GM08714 (cell line): ENCODE measurements around the gene SUGCT.

Source experiments
- H3K4me3 ChIP-seq: fragments of 200-500 bp; sonication (Bioruptor generic); 2 replicates; pipeline ENCODE4 v1.5.1; 2014; ENCODE audit warnings: mild to moderate bottlenecking, low read length, inconsistent platforms
- ZNF274 ChIP-seq: IDR thresholded peaks from 2 replicates; pipeline ENCODE4 v1.6.1; 2012; ENCODE audit warnings: mild to moderate bottlenecking, low read depth, low read length

Gene SUGCT

DNA sequence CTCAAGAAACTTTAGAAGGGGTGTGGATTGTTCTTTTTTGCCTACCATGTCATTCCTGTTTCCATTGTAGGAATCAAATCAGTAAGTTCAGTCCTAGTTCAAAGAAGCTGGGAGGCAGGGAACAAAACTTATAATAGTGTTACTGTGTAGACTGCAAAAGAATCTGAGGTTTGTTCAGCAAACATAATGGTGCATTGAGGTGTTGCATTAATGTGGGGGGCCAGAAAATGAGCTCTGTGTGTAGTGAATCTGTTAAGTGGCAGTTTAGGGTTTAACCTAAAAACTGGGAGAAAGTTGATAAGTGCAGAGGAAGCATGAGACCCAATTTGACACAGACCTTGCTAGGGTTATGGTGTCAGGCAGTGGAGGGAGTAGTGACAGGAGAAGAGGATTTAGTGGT, 197.7 kb downstream of the SUGCT start:
- TF ChIP-seq ZNF274 = no peak
- H3K4me3 ChIP-seq = no peak overlapping the region

DNA sequence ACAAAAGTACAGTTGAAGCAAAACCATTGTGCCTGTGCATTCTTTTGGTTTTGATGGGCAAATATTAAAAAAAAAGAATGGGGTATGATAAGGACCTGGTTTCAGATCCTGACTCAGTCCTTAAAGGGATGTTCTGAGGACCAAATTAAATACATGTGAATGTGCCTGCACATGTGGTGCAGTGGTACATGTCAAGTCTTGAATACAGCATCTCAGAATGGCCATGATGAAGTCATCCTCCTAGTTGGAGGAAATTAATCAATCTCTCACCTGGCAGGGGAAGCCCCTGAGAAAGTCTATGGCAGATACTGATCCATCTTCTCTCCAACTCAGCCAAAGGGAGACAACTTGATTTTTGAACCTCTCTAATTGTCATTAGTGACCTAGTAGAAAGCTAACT, 207.0 kb downstream of the SUGCT start:
- TF ChIP-seq ZNF274 = no peak
- H3K4me3 ChIP-seq = no peak overlapping the region

DNA sequence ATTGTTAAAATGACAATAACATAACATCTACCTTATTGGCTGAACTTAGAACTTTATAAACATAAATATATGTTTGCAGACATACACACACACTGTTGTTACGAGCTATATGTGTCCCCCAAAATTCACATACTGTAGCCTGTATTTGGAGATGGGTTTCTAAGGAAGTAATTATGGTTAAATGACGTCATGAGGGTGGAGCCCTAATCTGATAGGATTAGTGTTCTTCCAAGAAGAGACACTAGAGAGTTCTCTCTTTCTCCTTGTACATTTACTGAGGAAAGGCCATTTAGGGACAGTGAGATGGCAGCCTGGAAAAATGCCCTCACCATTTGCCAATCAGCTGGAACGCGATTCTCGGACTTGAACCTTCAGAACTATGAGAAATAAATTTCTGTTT, 211.7 kb downstream of the SUGCT start:
- no peak for TF ChIP-seq ZNF274
- H3K4me3 ChIP-seq = no peak overlapping the region

DNA sequence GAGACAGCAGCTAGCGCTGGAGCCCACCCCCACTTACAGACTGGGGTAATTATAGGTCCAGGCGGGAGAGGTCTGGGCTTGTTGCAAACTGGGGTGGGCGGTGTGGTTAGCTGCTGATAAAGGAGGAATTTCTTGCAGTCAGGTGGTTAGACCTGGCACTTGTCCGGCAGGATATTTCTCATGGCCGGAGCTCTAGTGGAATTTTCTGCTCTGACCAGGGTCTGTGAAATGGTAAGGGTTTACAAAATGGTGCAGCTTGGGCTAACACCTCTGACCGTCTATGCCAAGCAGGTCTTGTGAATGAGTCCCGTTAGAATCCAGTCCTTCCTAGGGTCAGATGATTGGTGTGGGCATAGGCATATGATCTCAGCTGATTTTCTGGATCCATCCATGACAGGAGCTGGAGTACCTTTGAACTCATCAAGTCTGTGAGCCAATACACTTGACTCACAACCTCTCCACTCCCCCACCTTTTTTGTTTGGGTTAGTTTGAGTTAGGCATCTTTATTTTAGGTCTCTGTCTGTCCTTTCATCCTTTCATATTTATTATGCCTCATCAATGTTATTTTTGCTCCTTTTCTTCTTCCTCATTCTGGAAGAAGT, 213.4 kb downstream of the SUGCT start:
- H3K4me3 ChIP-seq = no peak overlapping the region
- TF ChIP-seq ZNF274 = no peak

DNA sequence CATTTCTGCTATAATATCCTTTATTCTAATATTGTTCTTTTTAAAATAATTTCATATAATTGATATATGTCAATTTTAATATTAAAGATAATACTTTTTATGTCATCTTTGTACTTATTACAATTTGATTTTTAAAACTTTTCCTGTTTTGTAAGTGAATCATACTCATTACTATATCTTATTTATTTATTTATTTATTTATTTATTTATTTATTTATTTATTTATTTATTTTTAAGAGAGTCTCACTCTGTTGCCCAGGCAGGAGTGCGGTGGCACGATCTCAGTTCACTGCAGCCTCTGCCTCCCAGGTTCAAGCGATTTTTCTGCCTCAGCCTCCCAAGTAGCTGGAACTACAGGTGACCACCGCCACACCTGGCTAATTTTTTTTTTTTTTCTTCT, 215.3 kb downstream of the SUGCT start:
- no peak overlapping the region for H3K4me3 ChIP-seq
- no peak for TF ChIP-seq ZNF274

DNA sequence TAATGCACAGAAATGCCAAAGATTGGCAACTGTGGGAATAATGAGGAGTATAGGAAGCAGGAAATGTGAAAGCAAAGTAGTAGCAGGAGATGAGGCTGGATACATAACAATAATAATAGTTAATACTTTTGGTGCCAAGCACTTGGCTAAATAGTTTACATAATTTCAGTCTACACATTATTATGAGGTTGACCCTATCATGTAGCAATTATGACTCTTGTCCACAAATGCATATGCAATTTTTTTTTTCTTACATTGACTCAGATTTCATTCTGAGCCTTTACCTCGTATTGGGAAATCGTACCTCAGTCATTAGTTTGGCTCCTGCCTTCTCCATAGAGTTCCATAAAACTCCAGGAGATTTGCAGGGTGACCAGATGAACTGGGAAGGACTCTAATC, 219.9 kb downstream of the SUGCT start:
- no peak overlapping the region for H3K4me3 ChIP-seq
- TF ChIP-seq ZNF274 = no peak

DNA sequence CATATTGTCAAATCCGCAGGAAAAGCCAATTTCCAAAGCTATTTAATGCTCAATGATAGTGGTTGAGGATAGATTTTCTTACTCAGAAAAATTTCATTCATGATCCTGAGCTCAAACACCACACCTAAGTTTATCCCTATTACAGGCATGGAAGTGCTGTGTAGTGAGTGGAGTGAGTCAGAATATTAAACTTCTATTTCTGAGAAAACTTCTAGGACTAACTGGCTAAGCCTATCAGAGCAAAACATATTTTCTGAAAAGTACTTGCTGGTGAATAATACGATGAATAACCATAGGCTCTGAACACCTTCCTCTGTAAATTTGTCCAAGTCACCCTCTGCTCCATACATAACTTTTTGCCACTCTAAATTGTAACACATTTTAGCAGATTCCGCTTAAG, 221.5 kb downstream of the SUGCT start:
- TF ChIP-seq ZNF274 = no peak
- no peak overlapping the region for H3K4me3 ChIP-seq

DNA sequence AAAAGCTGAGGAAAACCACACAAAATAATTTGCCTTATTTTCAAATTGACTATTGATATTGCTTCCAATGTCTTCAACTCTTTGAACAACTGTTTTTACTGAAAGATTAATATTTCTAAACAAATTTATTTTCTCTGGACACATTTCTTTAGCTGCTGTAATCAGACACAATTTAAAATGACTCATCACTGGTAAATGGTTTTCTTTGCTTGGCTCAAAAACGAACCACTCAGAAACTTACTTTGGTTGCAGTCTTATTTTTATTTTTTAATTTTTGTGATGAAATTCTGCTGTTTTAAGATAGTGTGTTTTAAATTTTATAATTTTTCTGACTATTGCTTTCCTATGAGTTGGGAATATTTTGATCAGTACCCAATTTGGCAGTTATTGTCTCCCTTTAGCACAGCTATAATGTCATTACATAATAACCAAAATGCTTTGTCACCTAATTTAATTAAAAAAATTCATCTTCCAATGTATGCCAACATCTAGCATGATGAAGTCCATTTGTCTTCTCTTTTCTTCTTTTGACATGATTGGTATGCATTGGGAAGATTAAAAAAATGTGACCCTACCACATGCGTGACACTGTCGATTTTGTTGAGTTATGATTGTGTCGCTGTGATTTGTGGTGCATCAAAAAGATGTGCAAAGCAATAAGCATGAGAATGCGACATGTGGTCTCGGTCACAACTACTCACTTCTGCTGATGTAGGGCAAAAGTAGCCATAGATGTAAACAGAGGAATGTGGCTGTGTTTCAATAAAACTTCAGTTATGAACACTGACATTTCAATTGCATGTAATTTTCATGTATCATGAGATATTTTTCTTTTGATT, 222.3 kb downstream of the SUGCT start:
- H3K4me3 ChIP-seq = no peak overlapping the region

DNA sequence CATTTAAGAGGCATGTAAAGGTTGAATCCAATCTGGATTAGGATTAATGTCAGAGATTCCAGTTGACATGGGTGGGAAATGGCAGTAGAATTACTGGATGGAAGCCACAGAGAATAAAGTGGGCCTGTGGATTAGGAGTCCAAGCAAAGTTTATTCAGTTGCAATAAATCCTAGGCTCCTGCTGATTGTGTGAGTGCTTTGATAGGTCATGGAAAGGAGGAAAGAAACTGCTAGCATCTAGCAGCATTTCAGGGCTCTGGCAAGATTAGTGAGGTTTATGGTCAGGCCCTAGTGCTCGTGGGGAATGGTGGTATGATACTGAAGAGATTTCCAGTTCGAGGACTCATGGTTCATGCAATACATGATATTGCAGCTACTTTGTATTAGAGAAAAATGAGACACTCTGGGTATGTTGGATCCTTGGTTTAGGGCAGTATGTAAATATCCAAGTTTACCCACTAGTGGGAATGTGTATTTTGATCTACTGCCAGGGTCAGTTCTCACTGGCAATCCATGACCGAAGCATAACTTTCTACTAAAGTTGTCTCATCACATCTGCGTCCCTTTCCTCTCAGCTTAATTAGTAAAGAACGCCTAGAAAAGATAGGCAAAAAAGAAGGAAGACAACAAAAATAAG, 235.0 kb downstream of the SUGCT start:
- no peak overlapping the region for H3K4me3 ChIP-seq
- TF ChIP-seq ZNF274 = no peak

More for the DNA sequence above, 222.3 kb downstream of the SUGCT start:
- TF ChIP-seq ZNF274 = no peak

DNA sequence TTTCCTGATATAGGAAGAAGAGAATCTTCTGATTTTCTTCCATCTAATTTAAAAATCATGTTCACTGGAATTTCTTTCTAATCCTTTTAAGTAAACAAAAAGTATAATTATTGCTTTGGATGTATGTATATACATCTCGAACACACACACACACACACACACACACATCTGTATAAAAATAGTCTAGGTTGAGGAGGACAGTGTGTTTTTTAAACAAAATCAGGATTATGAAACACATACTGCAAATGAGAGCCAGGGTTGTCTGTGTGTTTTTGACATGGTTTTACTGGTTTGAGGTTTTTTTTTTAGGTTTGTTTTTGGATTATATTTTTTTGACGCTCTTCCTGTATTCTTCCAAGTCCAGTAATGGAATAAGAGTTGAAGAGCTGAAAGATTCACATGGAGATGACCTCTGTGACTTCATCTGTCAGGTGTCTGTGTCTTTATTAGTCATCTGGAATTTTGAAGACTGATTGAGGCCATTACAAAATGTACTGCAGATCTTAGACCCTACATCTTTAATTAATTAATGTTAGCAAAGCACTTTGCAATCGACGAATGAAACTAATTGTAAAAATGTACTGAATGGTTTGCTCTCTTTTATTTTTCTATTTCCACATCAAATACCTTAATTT, 237.1 kb downstream of the SUGCT start:
- no peak overlapping the region for H3K4me3 ChIP-seq
- no peak for TF ChIP-seq ZNF274

DNA sequence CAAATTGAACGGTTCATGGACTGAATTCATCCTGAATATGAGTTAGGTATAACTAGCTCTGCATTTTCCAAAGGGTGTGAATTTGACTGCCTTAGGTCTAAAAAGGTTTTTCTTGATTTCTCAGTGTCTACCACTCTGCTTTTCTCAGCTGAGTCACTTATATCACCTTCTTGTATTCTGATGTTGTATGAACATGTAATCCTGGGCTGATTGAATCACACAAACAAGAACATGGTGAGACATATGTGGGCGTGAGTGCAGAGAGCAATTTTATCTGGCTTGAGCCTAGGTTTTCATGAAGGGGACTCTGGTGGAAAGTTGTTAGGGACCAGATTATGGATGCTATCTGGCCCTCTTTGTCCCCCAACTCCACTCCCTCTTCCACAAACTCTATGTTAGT, 239.8 kb downstream of the SUGCT start:
- no peak overlapping the region for H3K4me3 ChIP-seq
- no peak for TF ChIP-seq ZNF274

DNA sequence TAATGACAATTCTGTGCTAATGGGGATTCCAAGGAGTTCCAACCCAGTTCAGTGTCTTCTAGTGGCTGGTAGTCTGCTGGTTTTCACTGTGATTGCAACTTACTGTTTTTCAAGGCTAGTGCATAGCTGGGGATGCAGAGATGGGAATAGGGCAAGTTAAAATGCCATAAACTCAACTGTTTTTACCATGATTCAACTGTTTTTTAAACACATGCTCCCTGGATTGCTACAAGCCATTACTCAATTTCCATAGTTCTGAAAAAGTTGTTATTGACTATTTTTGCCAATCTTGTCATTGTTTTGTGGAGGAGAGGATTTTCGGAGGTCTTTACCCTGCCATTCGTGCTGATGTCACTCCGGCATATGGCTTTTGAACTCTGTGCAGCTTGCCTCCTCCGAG, 245.3 kb downstream of the SUGCT start:
- no peak for TF ChIP-seq ZNF274

DNA sequence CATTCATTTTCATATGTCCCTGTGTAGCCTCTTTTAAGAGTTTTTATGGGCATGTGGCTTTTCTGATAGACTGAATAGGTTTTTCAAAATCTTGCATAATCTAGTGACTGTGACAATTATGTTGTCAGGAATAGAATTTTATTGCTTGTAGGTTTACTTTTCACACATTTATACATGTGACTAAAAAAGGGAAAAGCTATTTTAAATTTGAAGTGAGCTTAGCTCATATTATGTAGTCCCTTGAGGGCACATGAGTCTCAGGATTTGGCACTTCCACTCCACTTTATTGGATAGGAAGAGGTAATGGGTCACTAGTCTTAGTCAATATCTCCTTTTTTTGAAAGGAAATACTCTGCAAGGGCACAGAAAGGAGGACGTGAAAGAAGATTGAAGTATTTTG, 247.3 kb downstream of the SUGCT start:
- H3K4me3 ChIP-seq = no peak overlapping the region
- TF ChIP-seq ZNF274 = no peak

More for the DNA sequence above, 245.3 kb downstream of the SUGCT start:
- H3K4me3 ChIP-seq = no peak overlapping the region

DNA sequence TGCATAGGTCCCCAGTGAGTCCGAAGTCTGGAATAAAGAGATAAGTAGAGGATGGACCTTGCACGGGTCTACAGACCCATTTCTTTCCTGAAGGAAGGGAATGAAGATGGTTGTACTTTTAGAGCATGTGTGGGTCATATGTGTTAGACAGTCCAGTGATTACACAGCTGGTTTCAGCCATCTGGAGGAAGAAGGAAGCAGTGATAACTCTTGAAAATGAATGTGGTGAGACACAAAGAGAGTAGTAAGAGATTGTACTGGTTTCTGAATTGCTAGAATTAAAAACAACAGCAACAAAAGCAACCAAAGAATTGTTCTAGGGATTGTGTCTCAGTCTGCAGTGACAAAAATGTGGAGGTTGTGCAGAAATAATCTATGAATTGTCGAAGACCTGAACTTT, 258.9 kb downstream of the SUGCT start:
- H3K4me3 ChIP-seq = no peak overlapping the region
- TF ChIP-seq ZNF274 = no peak

DNA sequence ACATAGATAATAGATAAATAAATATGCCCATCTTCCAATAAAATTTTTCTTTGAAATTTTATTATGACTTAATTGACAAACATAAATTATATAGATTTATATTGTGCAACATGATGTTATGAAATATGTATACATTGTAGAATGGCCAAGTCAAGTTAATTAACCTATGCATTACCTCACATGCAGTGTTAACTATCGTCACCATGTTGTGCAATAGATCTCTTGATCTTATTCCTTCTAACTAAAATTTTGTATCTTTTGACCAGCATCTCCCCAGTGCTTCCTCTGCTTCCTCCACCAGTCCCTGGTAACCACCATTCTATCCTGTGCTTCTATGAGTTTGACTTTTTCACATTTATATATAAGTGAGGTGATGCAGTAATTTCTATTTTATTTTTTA, 259.6 kb downstream of the SUGCT start:
- no peak for TF ChIP-seq ZNF274
- no peak overlapping the region for H3K4me3 ChIP-seq

DNA sequence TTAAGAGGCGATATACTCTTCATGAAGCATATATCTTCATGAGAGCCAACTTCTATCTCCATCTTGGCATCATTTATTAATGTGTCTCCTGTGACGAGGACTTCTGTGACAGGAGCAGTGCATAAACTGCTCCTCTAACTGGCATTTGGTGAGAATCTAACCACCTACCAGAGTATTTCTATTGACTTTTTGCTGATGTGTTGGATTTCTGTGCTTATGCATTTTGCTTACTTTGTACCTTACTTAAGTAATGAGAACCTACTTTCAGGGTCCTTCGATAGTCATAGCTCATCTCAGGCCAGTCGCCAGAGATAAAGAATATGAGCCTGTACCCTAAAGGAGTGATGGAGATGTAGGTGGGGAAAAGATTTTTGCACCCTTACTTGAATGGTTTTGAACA, 265.7 kb downstream of the SUGCT start:
- TF ChIP-seq ZNF274 = no peak
- H3K4me3 ChIP-seq = no peak overlapping the region
